Ovary (tissue), 3 donors: ENCODE results near the gene PLSCR3.

Experiments
- EP300 ChIP-seq: sonication (generic); formaldehyde crosslinking; IDR thresholded peaks from one replicate; pipeline ENCODE4 v1.6.1; 2017; ENCODE audit warnings: antibody characterized with exemption
- POLR2A ChIP-seq: fragments of 450-650 bp; IDR thresholded peaks from one replicate; pipeline ENCODE4 v1.6.1; 2017; ENCODE audit warnings: antibody characterized with exemption, mild to moderate bottlenecking, moderate library complexity
- TF ChIP-seq, protein P1 (sequence below), 3 donors: fragments of 450-650 bp in 2 of 3; fragments of 200-600 bp in 1 of 3; IDR thresholded peaks; one replicate each; pipeline versions ENCODE4 v1.5.1 to v1.8.0; 2016 to 2022; ENCODE audit warnings: antibody characterized with exemption in 3 of 3, mild to moderate bottlenecking in 1 of 3
- donor health status: DM: no; HTN: no; CAD: no.

- TF ChIP-seq POLR2A (no peak), EP300 (no peak)
- TF ChIP-seq, protein P1, sequence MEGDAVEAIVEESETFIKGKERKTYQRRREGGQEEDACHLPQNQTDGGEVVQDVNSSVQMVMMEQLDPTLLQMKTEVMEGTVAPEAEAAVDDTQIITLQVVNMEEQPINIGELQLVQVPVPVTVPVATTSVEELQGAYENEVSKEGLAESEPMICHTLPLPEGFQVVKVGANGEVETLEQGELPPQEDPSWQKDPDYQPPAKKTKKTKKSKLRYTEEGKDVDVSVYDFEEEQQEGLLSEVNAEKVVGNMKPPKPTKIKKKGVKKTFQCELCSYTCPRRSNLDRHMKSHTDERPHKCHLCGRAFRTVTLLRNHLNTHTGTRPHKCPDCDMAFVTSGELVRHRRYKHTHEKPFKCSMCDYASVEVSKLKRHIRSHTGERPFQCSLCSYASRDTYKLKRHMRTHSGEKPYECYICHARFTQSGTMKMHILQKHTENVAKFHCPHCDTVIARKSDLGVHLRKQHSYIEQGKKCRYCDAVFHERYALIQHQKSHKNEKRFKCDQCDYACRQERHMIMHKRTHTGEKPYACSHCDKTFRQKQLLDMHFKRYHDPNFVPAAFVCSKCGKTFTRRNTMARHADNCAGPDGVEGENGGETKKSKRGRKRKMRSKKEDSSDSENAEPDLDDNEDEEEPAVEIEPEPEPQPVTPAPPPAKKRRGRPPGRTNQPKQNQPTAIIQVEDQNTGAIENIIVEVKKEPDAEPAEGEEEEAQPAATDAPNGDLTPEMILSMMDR (IDR thresholded peaks at IDR 0.05), result no peak
Observed at GRCh38 chr17:7415784-7416183, 21.5 kb upstream of the PLSCR3 start.
